HUES48 (cell line): Measurements from ENCODE around the gene ANGPTL8.

Experiments used
- H3K27ac ChIP-seq: one replicate; pipeline ENCODE4 v1.7.0; 2013; ENCODE audit warnings: low read depth, low read length, inconsistent platforms
- H3K27me3 ChIP-seq: 2 replicates; pipeline ENCODE4 v1.6.1; 2013; ENCODE audit warnings: mild to moderate bottlenecking, low read length; ENCODE audit not compliant: control insufficient read depth, insufficient read depth
- H3K36me3 ChIP-seq: 2 replicates; pipeline ENCODE4 v1.6.1; 2013; ENCODE audit warnings: low read length; ENCODE audit not compliant: control insufficient read depth, insufficient read depth
- H3K4me1 ChIP-seq: 2 replicates; pipeline ENCODE4 v1.6.1; 2013; ENCODE audit warnings: mild to moderate bottlenecking, low read length; ENCODE audit not compliant: control insufficient read depth, insufficient read depth
- H3K4me3 ChIP-seq: 2 replicates; pipeline ENCODE4 v1.5.1; 2013; ENCODE audit warnings: mild to moderate bottlenecking, low read depth, low read length
- H3K9ac ChIP-seq: 2 replicates; pipeline ENCODE4 v1.6.1; 2013; ENCODE audit warnings: mild to moderate bottlenecking, low read depth, low read length, moderate library complexity
- H3K9me3 ChIP-seq: 2 replicates; pipeline ENCODE4 v1.6.1; 2013; ENCODE audit warnings: low read length; ENCODE audit not compliant: control insufficient read depth, insufficient read depth

The ANGPTL8 gene

GRCh38 chr19:11251650-11252314, 12.4 kb downstream of the ANGPTL8 start:
- peaks cover 46% of the 10 kb centered on the region for H3K36me3 ChIP-seq
- H3K27ac ChIP-seq: no peak overlapping the region
- H3K4me1 ChIP-seq: no peaks in the 10 kb centered on the region; the same call in 1 of the 2 replicates
- no peak overlapping the region for H3K4me3 ChIP-seq
- H3K9me3 ChIP-seq: no peaks in the 10 kb centered on the region
- H3K27me3 ChIP-seq: no peaks in the 10 kb centered on the region
- H3K9ac ChIP-seq: no peak overlapping the region

- Histone ChIP-seq H3K9me3 (no peaks in the 10 kb centered on the region), H3K27me3 (no peaks in the 10 kb centered on the region), H3K36me3 (peaks cover 36% of the 10 kb centered on the region)
These were observed 13.4 kb downstream of the ANGPTL8 start for GRCh38 chr19:11252665-11253355.

GRCh38 chr19:11254666-11255065, 15.2 kb downstream of the ANGPTL8 start:
- Histone ChIP-seq H3K27ac (no peak overlapping the region), H3K4me1 (no peaks in the 10 kb centered on the region; the same call in 1 of the 2 replicates), H3K4me3 (no peak overlapping the region), H3K9me3 (no peaks in the 10 kb centered on the region), H3K36me3 (peaks cover 24% of the 10 kb centered on the region), H3K27me3 (no peaks in the 10 kb centered on the region), H3K9ac (no peak overlapping the region)

More at GRCh38 chr19:11252665-11253355, 13.4 kb downstream of the ANGPTL8 start:
- Histone ChIP-seq H3K9ac (no peak overlapping the region), H3K4me1 (no peaks in the 10 kb centered on the region; the same call in 1 of the 2 replicates), H3K4me3 (no peak overlapping the region), H3K27ac (no peak overlapping the region)

- no peaks in the 10 kb centered on the region for H3K9me3 ChIP-seq
- H3K36me3 ChIP-seq: peaks cover 15% of the 10 kb centered on the region
- no peak overlapping the region for H3K4me3 ChIP-seq
- no peak overlapping the region for H3K9ac ChIP-seq
- no peaks in the 10 kb centered on the region for H3K27me3 ChIP-seq
- H3K4me1 ChIP-seq: no peaks in the 10 kb centered on the region; the same call in 1 of the 2 replicates
- H3K27ac ChIP-seq: no peak overlapping the region
These were observed 16.8 kb downstream of the ANGPTL8 start for GRCh38 chr19:11256189-11256588.

- Histone ChIP-seq H3K9ac (no peak overlapping the region), H3K4me3 (no peak overlapping the region), H3K36me3 (no peaks in the 10 kb centered on the region), H3K27me3 (no peaks in the 10 kb centered on the region), H3K27ac (no peak overlapping the region), H3K4me1 (no peaks in the 10 kb centered on the region; the same call in 1 of the 2 replicates), H3K9me3 (no peaks in the 10 kb centered on the region)
These were observed 18.5 kb downstream of the ANGPTL8 start for GRCh38 chr19:11257846-11258380.

GRCh38 chr19:11260996-11261395, 21.6 kb downstream of the ANGPTL8 start:
- H3K27me3 ChIP-seq: no peaks in the 10 kb centered on the region
- H3K27ac ChIP-seq: no peak overlapping the region
- H3K9me3 ChIP-seq: no peaks in the 10 kb centered on the region
- no peak overlapping the region for H3K9ac ChIP-seq
- no peaks in the 10 kb centered on the region for H3K4me1 ChIP-seq
- no peaks in the 10 kb centered on the region for H3K36me3 ChIP-seq
- H3K4me3 ChIP-seq: peak overlapping the region; percentile 77

GRCh38 chr19:11261431-11261970, 22.1 kb downstream of the ANGPTL8 start:
- H3K9ac ChIP-seq: no peak overlapping the region; the same call in 1 of the 2 replicates
- no peaks in the 10 kb centered on the region for H3K4me1 ChIP-seq
- H3K9me3 ChIP-seq: no peaks in the 10 kb centered on the region
- H3K4me3 ChIP-seq: peak overlapping the region; percentile 77
- no peaks in the 10 kb centered on the region for H3K36me3 ChIP-seq
- H3K27me3 ChIP-seq: no peaks in the 10 kb centered on the region
- H3K27ac ChIP-seq: peak overlapping the region; percentile 28

- H3K36me3 ChIP-seq: no peaks in the 10 kb centered on the region
- no peaks in the 10 kb centered on the region for H3K27me3 ChIP-seq
- H3K9me3 ChIP-seq: no peaks in the 10 kb centered on the region
- H3K4me3 ChIP-seq: peak within 1 kb of the TSS; percentile 77
- no peak within 1 kb of the TSS; the same call in 1 of the 2 replicates for H3K9ac ChIP-seq
- peak within 1 kb of the TSS; percentile 28 for H3K27ac ChIP-seq
- H3K4me1 ChIP-seq: no peaks in the 10 kb centered on the region
These were observed 22.8 kb downstream of the ANGPTL8 start, which contains the start of gene DOCK6 for GRCh38 chr19:11261971-11262839. Gene DOCK6 (minus strand): TSS chr19:11262524. CDS start chr19:11262440, 84 bp downstream.

- H3K9ac ChIP-seq: no peak overlapping the region
- no peaks in the 10 kb centered on the region for H3K27me3 ChIP-seq
- H3K27ac ChIP-seq: no peak overlapping the region
- H3K9me3 ChIP-seq: no peaks in the 10 kb centered on the region
- H3K4me1 ChIP-seq: no peaks in the 10 kb centered on the region
- no peak overlapping the region for H3K4me3 ChIP-seq
- H3K36me3 ChIP-seq: no peaks in the 10 kb centered on the region
These were observed 24.3 kb downstream of the ANGPTL8 start for GRCh38 chr19:11263726-11264125.

- no peaks in the 10 kb centered on the region for H3K4me1 ChIP-seq
- no peak overlapping the region for H3K9ac ChIP-seq
- H3K27ac ChIP-seq: no peak overlapping the region
- no peak overlapping the region for H3K4me3 ChIP-seq
- no peaks in the 10 kb centered on the region for H3K27me3 ChIP-seq
- no peaks in the 10 kb centered on the region for H3K36me3 ChIP-seq
- H3K9me3 ChIP-seq: no peaks in the 10 kb centered on the region
These were observed 25.2 kb downstream of the ANGPTL8 start for GRCh38 chr19:11264452-11265176.
